NCI-H2029 treated with DMSO at 0.1 percent for 48 hours (cell line): ENCODE results near the gene CAMK2G.
"Not testable (repeated sequence)": the region's sequence is repeated elsewhere in the genome, so short reads cannot be mapped to it uniquely, and the experiment has no call there.

Source experiments
- DNase-seq: peaks from one replicate; lab custom pipeline; 2025; lab: John Stamatoyannopoulos, UW

CAMK2G gene

DNA sequence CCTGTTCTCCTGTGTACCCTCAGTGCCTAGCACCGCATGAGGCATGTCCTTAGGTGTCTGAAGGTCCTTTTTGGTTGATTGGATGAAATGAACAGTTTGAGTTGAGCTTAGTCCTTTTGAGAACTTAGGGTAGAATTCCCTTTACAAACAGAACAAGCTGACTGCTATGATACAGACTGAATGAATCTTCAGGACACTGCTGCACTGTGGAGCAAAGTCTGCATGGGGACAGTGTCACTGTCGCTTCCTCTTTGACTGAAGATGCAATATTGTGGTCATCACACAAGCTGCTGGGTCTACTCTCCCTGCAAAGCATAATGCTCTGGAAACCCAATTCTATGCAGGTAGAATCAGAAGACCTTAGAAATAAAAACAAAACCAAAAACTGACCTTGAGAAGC lies 28.0 kb upstream of the CAMK2G start:
- DNase-seq, result no peak

DNA sequence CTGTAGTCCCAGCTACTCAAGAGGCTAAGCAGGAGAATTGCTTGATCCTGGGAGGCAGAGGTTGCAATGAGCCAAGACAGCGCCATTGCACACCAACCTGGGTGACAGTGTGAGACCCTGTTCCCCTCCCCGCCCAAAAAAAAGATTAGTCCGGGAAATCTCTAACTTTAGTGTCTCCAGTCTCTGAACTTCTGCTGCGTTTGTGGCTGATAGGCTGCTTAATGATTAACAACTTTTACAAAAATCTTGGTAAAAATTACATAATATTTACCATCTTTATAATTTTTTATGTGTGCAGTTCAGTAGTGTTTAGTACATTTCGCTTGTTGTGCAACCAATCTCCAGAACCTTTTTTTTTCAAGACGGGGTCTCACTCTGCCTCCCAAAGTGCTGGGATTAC lies 26.9 kb upstream of the CAMK2G start:
- no peak for DNase-seq

DNA sequence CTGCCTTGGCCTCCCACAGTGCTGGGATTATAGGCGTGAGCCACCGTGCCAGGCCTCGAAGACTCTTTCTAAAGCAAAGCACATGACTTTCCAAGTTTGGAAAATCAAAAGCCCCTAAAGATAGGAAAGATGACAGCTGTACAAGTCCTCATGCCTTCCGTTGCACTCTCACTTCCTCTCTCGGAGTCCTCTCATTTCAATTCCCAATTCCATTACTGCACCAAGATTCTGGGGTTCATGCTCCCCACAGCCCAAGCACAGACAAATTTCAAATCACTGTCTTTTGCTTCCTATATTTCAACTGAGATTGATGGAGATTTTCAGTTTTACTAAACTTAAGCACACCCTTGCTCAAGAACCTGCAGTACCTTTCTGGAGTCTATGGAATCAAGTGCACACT lies 25.7 kb upstream of the CAMK2G start:
- DNase-seq, result no peak

DNA sequence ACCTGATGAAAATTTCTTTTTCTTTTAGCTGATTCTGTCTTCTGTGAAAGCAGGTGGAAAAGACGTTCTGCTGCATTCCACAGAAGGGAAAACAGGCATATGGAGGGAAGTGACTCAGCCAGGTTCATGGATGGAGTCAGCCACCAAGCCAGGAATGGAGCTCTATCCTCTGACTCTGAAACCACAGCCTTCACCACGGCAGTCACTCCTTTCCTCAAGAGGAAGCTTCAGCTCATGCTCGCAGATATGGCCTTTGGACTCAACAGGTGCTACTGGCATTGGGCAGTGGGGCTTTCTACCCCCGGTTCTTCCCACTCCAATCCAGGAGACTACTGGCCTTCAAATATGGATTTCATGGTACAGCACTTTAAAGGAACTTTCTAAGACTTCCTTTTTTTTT lies 25.1 kb upstream of the CAMK2G start:
- no peak for DNase-seq

DNA sequence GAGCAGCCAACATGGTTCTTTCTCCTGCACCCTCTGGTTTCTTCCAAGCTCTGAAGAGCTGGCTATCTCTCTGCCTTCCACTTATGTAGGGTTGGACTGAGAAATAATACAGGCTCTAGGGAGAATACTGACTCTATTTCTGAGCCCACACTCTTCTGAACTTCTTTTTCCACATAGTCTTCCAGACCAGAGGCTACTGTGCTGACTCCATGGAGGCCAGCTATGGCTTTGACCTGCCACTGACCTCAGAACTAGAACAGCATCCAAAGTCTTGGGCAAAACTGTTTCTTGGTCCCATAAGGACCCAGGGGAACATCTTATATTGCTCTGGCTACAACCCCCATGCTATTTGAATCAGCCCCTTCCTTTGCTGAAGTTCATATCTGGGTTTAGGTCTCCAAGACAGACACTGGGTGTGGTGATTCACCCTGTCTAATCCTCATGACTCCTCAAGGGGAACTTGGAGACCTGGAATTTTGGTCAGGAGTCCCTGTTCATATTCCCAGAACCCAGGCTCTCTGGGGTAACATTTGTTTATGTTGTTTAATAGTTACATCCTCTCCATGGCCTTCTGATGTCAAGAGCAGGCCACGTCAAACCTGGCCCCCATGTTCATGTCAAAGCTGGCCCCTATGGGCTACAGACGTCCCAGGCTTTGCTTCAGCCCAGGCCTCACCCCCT lies 24.5 kb upstream of the CAMK2G start:
- no peak for DNase-seq

DNA sequence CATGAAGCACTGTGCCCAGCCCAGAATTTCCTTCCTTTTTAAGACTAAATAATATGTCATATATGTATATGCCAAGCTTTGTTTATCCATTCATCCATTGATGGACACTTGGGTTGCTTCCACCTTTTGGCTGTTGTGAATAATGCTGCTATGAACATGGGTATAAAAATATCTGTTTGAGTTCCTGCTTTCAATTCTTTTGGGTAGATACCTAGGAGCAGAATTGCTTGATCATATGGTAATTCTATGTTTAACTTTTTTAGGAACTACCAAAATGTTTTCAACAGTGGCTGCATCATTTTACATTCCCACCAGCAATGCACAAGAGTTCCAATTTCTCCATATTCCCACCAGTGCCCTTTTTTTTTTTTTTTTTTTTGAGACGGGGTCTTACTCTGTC lies 23.3 kb upstream of the CAMK2G start:
- DNase-seq, result no peak

DNA sequence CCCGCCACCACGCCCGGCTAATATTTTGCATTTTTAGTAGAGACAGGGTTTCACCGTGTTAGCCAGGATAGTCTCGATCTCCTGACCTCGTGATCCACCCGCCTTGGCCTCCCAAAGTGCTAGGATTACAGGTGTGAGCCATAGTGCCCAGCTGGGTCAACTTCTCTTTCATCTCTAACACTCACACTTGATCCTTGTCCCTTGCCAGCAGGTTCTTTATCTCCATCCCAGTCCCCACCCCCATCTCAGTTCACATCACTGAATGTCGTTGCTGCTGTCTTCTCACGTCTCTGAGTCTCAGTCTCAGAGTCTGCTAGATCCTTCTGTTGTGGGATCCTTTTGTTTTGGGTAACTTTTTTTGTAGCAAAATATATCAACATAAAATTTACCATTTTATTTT lies 21.0 kb upstream of the CAMK2G start:
- DNase-seq, result not testable (repeated sequence)

DNA sequence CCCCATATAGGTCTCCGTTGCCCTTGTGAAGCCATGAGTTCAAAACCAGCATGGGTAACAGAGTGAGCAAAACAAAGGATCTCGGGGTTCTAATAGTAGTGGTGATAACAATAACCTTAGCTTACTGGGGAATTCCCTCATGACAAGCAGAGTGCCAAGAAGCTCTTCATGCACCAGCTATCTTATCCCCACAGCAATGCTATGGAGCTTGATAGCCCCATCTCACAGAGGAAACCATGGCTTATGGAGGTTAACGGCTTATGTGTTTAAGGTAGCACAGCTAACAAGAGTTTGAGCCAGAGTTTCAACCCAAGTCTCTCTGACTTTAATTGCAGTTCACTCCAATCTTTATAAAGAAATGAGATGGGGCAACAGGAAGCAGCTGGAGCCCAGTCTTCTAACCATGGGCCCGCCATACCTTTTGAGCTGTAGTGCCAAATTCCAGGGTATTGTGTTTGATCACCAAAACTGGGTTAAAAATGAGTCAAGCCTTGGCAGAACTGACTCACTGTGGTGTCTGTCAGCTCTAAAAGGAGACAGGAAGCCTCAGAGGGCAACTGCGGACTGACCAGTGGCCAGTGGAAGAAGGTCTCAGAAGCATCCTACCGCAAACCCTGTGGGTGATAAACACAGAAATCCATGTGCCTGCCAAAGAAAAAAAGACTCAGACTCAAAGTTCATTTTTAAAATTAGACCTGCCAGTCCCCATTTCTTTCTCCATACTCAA lies 20.1 kb upstream of the CAMK2G start:
- DNase-seq, result no peak

DNA sequence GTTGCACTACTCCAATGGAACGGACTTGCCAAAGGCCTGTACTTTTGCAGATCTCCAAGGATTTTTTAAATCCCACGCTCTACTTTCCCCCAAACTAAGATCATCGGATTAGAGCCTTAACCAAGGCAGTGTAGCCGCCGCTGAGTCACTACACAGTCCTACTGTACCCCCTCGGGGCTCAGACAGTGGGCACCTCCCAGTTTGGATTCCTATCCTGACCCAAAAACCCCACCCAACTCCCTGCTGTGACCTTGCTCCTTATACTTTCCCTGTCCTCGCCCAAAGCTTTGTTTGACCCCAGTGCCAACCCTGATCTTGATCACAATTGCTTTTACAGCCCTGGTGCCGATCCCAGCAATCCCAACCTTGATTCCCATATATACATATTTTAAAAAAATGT lies 19.1 kb upstream of the CAMK2G start:
- no peak for DNase-seq

DNA sequence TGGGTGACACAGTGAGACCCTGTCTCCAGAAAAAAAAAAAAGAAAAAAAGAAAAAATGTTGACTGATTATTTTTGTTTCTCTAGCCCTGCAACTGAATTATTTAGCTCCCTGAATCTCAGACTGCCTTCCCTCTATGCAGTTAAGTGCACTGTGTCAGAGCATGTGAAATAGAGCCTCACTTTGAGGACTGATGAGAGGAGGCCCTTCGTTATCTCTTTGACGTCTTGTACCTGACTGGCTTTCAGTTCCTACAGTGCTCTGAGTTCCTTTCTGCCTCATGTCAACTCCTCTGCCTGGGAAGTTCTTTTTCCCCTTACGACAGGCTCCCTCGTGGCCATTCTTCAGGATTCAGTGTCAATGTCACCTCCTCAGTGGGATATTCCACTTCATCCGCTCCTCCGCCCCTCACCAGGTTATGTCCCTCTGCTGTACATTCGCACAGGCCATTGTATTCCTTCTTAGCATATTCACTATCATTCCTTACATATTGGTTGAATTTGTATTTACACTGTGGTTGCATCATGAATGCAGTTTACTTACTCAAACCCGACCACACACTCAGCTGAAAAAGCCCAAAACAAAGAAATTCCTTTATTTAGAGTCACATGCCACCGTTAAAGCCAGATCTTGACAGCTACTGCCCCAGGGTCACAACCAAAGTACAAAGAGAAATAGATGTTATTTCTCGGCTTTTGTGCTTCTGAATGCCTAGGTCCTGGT lies 18.1 kb upstream of the CAMK2G start:
- no peak for DNase-seq

DNA sequence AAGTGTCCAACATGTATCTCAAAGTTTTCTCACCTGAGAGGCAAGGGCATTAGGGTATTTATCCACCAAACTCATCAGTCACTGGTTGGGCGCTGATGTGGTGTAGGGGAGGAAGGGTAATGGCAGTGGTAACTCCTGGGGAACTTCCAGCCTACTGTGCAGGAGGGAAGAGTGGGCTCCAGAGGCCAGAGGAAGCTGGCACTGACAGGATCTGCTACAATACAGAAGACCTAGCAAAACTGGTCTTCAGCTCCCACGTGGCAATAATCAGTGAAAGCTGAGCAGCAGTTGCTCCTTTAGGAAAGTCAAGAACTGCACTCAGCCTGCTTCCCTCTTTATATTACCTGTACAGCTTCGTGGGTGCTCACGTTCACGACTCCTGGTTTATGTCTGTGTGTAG lies 17.2 kb upstream of the CAMK2G start:
- no peak for DNase-seq

DNA sequence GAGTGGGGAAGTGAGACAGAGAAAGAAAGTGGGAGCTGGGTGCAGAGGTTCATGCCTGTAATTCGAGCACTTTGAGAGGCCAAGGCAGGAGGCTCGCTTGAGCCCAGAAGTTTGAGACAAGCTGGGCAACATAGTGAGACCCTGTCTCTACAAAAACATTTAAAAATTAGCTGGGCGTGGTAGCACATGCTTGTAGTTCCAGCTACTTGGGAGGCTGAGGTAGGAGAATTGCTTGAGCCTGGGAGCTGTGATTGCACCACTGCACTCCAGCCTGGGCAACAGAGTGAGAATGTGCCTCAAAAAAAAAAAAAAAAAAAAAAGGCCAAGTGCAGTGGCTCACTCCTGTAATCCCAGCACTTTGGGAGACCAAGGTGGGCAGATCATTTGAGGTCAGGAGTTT lies 16.5 kb upstream of the CAMK2G start:
- DNase-seq, result not testable (repeated sequence)

DNA sequence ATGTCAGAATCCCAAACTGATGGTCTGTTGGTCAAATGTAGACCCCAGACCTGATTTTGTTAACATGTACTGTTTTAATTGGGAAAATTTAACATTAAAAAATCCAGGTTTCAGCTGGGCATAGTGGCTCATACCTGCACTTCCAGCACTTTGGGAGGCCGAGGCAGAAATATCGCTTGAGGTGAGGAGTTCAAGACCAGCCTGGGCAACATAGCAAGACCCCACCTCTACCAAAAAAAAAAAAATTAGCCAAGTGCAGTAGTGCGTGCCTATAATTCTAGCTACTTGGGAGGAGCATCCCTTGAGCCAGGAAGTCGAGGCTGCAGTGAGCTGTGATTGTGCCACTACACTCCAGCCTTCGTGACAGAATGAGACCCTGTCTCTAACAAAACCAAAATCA lies 15.9 kb upstream of the CAMK2G start:
- DNase-seq, result no peak

DNA sequence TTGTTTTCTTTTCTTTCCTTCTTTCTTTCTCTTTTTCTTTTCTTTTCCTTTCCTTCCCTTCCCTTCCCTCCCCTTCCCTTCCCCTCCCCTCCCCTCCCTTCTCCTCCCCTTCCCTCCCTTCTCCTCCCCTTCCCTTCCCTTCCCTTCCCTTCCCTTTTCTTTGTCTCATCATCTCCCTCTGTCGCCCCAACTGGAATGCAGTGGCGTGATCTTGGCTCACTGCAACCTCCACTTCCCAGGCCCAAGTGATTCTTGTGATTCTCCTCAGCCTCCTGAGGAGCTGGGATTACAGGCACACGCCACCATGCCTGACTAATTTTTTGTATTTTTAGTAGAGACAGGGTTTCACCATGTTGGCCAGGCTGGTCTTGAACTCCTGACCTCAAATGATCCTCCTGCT lies 15.1 kb upstream of the CAMK2G start:
- not testable (repeated sequence) for DNase-seq

DNA sequence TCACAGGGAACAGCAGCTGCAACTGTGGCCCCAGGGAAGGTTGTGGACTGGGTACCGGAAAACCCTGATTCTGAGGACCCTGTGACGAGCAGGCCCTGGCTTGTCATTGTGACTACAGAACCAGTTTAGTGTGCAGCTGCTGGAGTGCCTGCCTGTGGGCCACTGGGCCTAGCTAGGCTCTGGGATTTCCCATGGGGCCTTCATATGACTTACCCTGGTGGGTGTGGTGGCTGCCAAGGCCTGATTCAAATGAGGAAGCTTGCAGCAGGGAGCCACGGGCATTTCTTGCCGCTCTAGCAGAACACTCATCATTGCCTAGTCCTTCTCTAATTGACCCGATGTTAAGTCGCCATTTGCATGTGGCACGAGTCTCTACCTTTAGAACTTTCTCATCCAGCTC lies 14.7 kb upstream of the CAMK2G start:
- DNase-seq, result no peak

DNA sequence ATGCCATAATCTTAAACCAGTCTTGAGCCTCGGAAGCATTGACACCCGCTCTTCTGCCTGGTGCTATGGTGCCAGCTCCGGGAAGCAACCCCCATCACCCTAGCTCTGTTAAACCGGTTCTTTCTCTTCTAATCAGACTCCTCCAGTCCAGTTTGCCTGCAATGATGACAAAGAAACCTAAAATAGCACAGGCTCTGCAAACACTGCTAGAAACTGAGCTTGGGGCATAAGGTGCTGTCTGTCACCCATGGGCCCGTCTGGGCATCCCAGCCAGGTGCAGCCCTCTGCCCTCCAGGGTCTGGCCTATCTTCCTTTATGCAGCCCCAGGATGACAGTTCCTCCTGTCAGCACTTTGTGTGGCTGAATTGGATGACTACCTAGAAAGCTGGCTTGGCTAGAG lies 14.2 kb upstream of the CAMK2G start:
- DNase-seq, result no peak

DNA sequence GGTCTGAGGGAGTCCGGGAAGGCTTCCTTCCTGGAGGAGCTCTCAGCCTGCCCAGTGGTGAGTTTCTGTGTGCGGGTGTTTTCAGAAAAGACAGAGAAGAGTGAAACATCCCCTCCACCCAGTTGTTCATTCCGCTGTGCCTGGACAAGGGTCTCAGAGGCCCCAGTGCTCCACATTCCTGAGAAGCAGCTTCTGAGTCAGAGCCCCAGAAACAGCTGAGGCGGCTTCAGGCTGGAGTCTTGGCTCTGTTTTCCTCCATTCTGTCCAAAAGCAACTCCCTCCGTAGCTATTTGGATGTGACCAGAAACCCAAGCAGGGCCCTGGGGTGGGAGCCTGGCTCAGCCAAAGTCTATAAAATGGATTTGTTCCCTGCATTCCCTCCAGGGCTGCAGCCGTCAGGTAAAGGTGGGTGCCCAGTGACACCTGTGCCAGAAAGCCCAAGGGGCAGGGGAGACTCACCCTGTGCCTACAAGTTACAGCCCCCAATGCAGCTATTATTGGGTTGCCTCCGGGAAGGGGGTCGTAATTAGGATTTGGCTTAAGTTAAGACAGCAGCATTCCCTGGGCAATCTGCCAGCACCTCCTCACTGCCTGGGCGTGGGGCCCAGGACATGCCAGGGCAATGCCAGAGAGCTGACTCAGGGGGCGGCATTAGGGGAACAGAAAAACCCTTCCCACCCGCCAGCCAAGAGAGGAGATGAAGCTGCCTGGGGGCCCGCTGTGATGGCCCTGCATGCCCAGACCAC lies 13.1 kb upstream of the CAMK2G start:
- DNase-seq, result no peak

DNA sequence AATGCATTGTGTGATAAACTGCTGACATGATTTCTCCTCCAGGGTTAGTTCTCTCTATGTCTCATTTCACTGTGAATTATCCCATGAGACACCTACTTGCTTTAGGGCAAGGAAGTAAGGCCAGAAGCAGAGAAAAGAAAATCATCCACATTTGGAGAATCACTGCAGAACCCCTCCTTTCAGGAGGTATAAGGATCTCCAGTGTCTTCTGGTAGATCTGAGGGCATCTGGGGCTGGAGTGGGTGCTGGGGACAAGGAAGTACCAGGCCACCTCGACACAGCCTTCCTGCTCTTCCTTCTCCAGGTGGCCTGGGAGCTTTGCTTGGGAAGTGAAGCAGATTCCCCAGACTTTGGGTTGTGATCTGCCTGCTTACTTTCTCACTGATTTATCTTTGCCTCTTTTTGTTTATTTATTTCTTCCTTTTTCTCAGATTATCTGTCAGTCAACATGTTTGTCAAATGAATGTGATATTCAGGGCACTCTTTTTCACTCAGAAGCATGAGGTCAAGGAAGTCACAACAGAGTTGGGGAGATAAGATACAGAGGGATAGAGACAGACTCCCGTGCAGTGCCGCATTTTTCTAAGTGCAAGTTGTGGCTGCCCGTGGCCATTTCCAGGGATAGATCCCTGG lies 12.4 kb upstream of the CAMK2G start:
- no peak for DNase-seq

DNA sequence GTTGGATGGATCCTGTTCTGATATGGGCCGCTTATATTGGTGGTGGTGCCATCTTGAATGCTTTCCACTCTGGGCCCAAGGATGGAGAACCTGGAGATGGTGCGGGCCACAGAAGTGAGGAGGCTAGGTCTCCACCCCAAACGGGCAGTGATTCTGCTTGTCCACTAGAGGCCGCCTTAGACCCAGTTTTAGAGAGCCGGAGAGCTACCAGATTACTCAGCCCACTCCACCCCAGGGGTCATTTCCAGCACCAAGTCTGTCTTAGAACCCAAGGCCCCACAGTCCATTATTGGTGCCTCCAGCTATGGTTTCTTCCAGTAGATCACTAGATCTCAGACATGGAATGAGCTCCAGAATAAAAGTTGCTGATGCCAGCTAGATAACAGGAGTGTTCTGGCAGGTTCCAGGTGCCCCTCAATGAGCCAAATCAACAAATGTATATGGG lies 11.8 kb upstream of the CAMK2G start:
- DNase-seq, result no peak

DNA sequence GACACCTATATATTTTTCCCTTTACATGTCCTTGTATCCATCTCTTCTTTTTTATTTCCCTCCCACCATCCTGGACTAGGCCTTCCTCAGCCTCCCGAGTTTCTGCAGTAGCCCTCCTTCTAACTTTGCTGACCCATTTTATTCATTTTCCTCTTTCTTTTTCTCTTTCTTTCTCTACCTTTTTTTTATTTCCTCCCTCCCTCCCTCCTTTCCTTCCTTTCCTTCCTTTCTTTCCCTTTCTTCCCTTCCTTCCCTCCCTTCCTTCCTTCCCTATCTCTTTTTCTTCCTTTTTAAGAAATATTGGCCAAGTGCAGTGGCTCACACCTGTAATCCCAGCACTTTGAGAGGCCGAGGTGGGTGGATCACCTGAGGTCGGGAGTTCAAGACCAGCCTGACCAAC lies 9.7 kb upstream of the CAMK2G start:
- no peak for DNase-seq

DNA sequence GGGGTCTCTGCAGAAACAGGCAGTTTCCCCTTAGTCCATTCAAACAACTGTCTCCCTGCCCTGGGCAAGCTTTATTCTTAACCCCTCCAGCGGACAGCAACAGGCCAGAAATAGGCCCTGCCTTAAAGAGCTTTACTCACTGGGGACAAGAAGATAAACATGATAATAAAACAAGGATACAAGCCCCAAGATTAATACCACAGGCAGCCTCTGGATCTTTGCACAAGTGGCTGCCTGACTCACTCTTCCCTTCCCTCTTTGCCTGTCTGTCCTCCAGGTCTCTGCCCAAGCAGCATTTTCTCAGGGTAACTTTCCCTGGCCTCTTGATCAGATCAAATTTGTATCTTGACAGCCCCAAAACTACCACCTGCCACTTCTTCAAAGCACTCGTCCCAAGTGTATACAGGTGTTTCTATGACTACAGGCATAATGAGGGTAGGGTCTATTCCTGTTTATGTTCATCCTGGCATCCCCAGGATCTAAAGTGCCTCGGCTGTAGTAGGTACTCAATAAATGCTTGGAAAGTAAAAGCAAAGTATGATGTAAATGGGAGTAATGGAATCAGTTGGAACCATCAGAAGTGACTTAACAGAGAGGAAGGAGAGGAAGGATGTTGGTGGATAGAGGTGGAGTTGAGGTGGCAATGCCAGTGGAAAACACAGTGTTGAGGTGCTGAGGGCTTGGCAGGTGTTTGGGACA lies 7.0 kb upstream of the CAMK2G start:
- no peak for DNase-seq
